WTC11 (cell line): ENCODE measurements around the gene PLSCR4. TPM values are rescaled to one million over a fixed set of nuclear protein-coding genes. Genes with fewer than 3 reads are reported as not detected.

Experiments used
- ATAC-seq: fragments of 200-7000 bp; cut with Tn5 transposase; 2 replicates; pipeline ENCODE4 v1.10.0; 2021; ENCODE audit warnings: mild to moderate bottlenecking, moderate library complexity
- CTCF ChIA-PET: fragments of 300-600 bp; sonication (Branson Sonifier 250); formaldehyde crosslinking; loops from one replicate; lab custom pipeline; 2021; ENCODE audit warnings: antibody characterized with exemption; lab: Charles Lee
- POLR2A ChIA-PET: fragments of 350-600 bp; sonication (Branson Sonifier 250); formaldehyde crosslinking; loops from one replicate; lab custom pipeline; 2021; ENCODE audit warnings: antibody characterized with exemption; lab: Charles Lee
- DNase-seq: peaks from one replicate; pipeline ENCODE4 v3.0.0; 2021; ENCODE audit warnings: low spot score
- H3K27ac Mint-ChIP-seq: 2 replicates; pipeline ENCODE4 v1.8.0; 2021; ENCODE audit warnings: mixed read lengths
- H3K27me3 Mint-ChIP-seq: 2 replicates; pipeline ENCODE4 v1.8.0; 2021; ENCODE audit warnings: low read depth, mild to moderate bottlenecking, moderate library complexity, mixed read lengths
- H3K36me3 Mint-ChIP-seq: 2 replicates; pipeline ENCODE4 v1.8.0; 2021; ENCODE audit warnings: mixed read lengths
- H3K4me1 Mint-ChIP-seq: 2 replicates; pipeline ENCODE4 v1.8.0; 2022; ENCODE audit warnings: mixed read lengths
- H3K4me3 Mint-ChIP-seq: 2 replicates; pipeline ENCODE4 v1.8.0; 2021; ENCODE audit warnings: mild to moderate bottlenecking, moderate library complexity, mixed read lengths
- H3K9me3 Mint-ChIP-seq: 2 replicates; pipeline ENCODE4 v1.8.0; 2021; ENCODE audit warnings: mixed read lengths
- ESRRA ChIP-seq: sonication (generic); formaldehyde crosslinking; IDR thresholded peaks from 2 replicates; pipeline ENCODE4 v1.8.1; 2022; ENCODE audit warnings: mild to moderate bottlenecking, missing genetic modification reagents, borderline replicate concordance
- FOXK1 ChIP-seq: sonication (generic); formaldehyde crosslinking; IDR thresholded peaks from 2 replicates; pipeline ENCODE4 v1.8.0; 2022; ENCODE audit warnings: mild to moderate bottlenecking, moderate library complexity, missing genetic modification reagents
- GTF2I ChIP-seq: fragments of 250-450 bp; sonication (Bioruptor Pico); conservative IDR thresholded peaks from 2 replicates; pipeline ENCODE4 v1.4.0; 2021; ENCODE audit warnings: mild to moderate bottlenecking
- KAT7 ChIP-seq: sonication (generic); formaldehyde crosslinking; IDR thresholded peaks from 2 replicates; pipeline ENCODE4 v1.8.1; 2023; ENCODE audit warnings: missing genetic modification reagents, mild to moderate bottlenecking, borderline replicate concordance
- MYBL2 ChIP-seq: sonication (generic); formaldehyde crosslinking; IDR thresholded peaks from 2 replicates; pipeline ENCODE4 v1.8.1; 2023; ENCODE audit warnings: mild to moderate bottlenecking, moderate library complexity, missing genetic modification reagents
- SOX15 ChIP-seq: fragments of 250-450 bp; sonication (Bioruptor Pico); IDR thresholded peaks from 2 replicates; pipeline ENCODE4 v1.9.0; 2021; ENCODE audit warnings: mild to moderate bottlenecking
- SP1 ChIP-seq: sonication (generic); formaldehyde crosslinking; conservative IDR thresholded peaks from 2 replicates; pipeline ENCODE4 v1.8.1; 2022; ENCODE audit warnings: missing genetic modification reagents
- TP53 ChIP-seq: sonication (generic); formaldehyde crosslinking; IDR thresholded peaks from 2 replicates; pipeline ENCODE4 v1.8.1; 2023; ENCODE audit warnings: mild to moderate bottlenecking, missing genetic modification reagents
- ZNF232 ChIP-seq: sonication (generic); formaldehyde crosslinking; IDR thresholded peaks from 2 replicates; pipeline ENCODE4 v1.8.0; 2022; ENCODE audit warnings: mild to moderate bottlenecking, missing genetic modification reagents
- ZNF423 ChIP-seq: fragments of 250-450 bp; sonication (Bioruptor Pico); IDR thresholded peaks from 2 replicates; pipeline ENCODE4 v2.1.2; 2022; ENCODE audit warnings: mild to moderate bottlenecking, moderate library complexity
- total RNA-seq: library from RNA; stranded (reverse); gene quantifications from 3 replicates; pipeline ENCODE4 v1.2.3, GENCODE V29; 2021
- TF ChIP-seq, protein P1 (sequence below): sonication (generic); formaldehyde crosslinking; IDR thresholded peaks from 2 replicates; pipeline ENCODE4 v1.8.1; 2023; ENCODE audit warnings: mild to moderate bottlenecking, missing genetic modification reagents
- TF ChIP-seq, protein P2 (sequence below): fragments of 250-450 bp; sonication (Bioruptor Pico); IDR thresholded peaks from 2 replicates; pipeline ENCODE4 v1.9.0; 2021; ENCODE audit warnings: mild to moderate bottlenecking
- TF ChIP-seq, protein P3 (sequence below): sonication (generic); formaldehyde crosslinking; IDR thresholded peaks from 2 replicates; pipeline ENCODE4 v1.8.0; 2022; ENCODE audit warnings: mild to moderate bottlenecking, missing genetic modification reagents
- TF ChIP-seq, protein P4 (sequence below): sonication (generic); formaldehyde crosslinking; IDR thresholded peaks from 2 replicates; pipeline ENCODE4 v1.8.0; 2022; ENCODE audit warnings: mild to moderate bottlenecking, missing genetic modification reagents
- TF ChIP-seq, protein P5 (sequence below): sonication (generic); formaldehyde crosslinking; IDR thresholded peaks from 2 replicates; pipeline ENCODE4 v1.8.0; 2022; ENCODE audit warnings: mild to moderate bottlenecking, missing genetic modification reagents
- TF ChIP-seq, protein P6 (sequence below): sonication (generic); formaldehyde crosslinking; IDR thresholded peaks from 2 replicates; pipeline ENCODE4 v1.8.1; 2023; ENCODE audit warnings: mild to moderate bottlenecking, missing genetic modification reagents, moderate library complexity
- TF ChIP-seq, protein P7 (sequence below): sonication (generic); formaldehyde crosslinking; IDR thresholded peaks from 2 replicates; pipeline ENCODE4 v1.8.0; 2022; ENCODE audit warnings: mild to moderate bottlenecking, missing genetic modification reagents
- TF ChIP-seq, protein P8 (sequence below): sonication (generic); formaldehyde crosslinking; conservative IDR thresholded peaks from 2 replicates; pipeline ENCODE4 v1.8.1; 2023; ENCODE audit warnings: mild to moderate bottlenecking, low read depth, missing genetic modification reagents, moderate library complexity
- TF ChIP-seq, protein P9 (sequence below): fragments of 250-450 bp; sonication (Bioruptor Pico); IDR thresholded peaks from 2 replicates; pipeline ENCODE4 v2.1.2; 2022; ENCODE audit warnings: mild to moderate bottlenecking, moderate library complexity

The PLSCR4 gene
- total RNA-seq, 1 experiment from 2014 or later = 3.5 TPM

DNA sequence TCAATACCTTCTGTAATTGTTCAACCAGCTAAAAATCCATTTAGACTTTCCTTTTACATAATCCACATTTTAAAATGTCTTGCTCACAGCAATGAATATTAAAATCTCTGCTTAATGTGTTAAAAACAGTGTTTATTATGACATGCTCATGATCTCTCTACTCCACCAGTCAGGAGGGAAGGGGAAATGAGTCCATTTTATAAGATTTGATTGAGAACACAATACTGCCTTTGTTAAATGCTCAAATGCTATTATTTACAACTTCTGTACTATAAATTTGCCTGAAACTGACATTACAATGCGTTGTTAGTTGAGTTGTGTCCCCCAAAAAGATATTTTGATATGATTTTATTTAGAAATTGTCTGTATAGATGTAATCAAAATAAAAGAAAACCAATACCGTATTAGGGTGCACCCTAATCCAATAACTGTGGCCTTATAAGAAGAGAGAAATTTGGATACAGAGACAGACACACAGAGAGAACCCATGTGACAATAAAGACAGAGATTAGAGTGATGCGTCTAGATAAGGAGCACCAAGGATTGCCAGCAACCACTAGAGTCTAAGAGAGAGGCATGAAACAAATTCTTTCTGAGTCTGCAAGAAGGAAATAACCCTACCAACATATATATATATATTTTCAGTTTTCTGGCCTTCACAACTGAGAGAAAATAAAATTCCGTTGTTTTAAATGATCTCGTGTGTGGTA lies 9.1 kb upstream of the PLSCR4 start:
- ChIA-PET CTCF (no interaction called here), POLR2A (no interaction called here)
- Mint-ChIP-seq H3K4me1 (peaks cover 54% of the 10 kb centered on the region), H3K4me3 (no peak overlapping the region), H3K9me3 (peaks cover 23% of the 10 kb centered on the region), H3K27ac (no peak overlapping the region), H3K27me3 (no peaks in the 10 kb centered on the region), H3K36me3 (peaks cover 25% of the 10 kb centered on the region)
- TF ChIP-seq, protein P1, sequence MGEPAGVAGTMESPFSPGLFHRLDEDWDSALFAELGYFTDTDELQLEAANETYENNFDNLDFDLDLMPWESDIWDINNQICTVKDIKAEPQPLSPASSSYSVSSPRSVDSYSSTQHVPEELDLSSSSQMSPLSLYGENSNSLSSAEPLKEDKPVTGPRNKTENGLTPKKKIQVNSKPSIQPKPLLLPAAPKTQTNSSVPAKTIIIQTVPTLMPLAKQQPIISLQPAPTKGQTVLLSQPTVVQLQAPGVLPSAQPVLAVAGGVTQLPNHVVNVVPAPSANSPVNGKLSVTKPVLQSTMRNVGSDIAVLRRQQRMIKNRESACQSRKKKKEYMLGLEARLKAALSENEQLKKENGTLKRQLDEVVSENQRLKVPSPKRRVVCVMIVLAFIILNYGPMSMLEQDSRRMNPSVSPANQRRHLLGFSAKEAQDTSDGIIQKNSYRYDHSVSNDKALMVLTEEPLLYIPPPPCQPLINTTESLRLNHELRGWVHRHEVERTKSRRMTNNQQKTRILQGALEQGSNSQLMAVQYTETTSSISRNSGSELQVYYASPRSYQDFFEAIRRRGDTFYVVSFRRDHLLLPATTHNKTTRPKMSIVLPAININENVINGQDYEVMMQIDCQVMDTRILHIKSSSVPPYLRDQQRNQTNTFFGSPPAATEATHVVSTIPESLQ (CRISPR knock-in tag) = no peak
- TF ChIP-seq MYBL2 (CRISPR knock-in tag) (no peak), SOX15 (CRISPR knock-in tag) (no peak), ZNF232 (CRISPR knock-in tag) (no peak), GTF2I (no peak), ZNF423 (CRISPR knock-in tag) (no peak), SP1 (CRISPR knock-in tag) (no peak)
- TF ChIP-seq, protein P2, sequence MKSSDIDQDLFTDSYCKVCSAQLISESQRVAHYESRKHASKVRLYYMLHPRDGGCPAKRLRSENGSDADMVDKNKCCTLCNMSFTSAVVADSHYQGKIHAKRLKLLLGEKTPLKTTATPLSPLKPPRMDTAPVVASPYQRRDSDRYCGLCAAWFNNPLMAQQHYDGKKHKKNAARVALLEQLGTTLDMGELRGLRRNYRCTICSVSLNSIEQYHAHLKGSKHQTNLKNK (CRISPR knock-in tag) = no peak
- TF ChIP-seq, protein P3, sequence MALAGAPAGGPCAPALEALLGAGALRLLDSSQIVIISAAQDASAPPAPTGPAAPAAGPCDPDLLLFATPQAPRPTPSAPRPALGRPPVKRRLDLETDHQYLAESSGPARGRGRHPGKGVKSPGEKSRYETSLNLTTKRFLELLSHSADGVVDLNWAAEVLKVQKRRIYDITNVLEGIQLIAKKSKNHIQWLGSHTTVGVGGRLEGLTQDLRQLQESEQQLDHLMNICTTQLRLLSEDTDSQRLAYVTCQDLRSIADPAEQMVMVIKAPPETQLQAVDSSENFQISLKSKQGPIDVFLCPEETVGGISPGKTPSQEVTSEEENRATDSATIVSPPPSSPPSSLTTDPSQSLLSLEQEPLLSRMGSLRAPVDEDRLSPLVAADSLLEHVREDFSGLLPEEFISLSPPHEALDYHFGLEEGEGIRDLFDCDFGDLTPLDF (CRISPR knock-in tag) = no peak
- DNase-seq (no peak), ATAC-seq (no peak)

DNA sequence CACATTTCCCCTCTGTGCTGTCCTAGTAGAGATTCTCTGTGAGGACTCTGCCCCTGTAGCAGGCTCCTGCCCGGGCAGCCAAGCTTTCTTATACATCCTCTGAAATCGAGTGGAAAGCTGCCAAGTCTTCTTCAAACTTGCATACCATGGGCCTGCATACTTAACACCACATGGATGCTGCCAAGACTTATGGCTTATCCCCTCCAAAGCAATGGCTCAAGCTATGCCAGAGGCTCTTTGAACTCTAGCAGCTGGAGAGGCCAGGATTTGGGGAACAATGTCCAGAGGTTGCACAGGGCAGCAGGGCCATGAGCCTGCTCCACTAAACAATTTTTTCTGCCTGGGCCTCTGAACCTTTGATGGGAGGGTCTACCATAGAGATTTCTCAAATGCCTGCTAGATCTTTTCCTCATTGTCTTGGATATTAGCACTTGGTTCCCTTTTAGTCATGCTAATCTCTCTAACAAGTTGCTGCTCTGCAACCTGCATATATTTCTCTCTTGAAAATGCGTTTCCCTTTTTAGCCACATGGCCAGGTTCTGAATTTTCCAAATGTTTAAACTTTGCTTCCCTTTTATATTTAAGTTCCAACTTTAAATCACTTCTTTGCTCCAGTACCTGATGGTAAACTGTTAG lies 6.1 kb upstream of the PLSCR4 start:
- ChIA-PET CTCF (interaction anchor here (1.9 kb wide), 1 partner anchor 70 kb away, joined by 6 read pairs; no protein-coding TSS in a partner anchor), POLR2A (no interaction called here)
- Mint-ChIP-seq H3K27ac (peak overlapping the region; percentile 95), H3K4me1 (peaks cover 37% of the 10 kb centered on the region), H3K9me3 (peaks cover 52% of the 10 kb centered on the region), H3K36me3 (peaks cover 54% of the 10 kb centered on the region), H3K4me3 (no peak overlapping the region), H3K27me3 (peaks cover 4% of the 10 kb centered on the region; the same call in 1 of the 2 replicates)
- peak; percentile 90 for ATAC-seq
- no peak for DNase-seq
- TF ChIP-seq, protein P4, sequence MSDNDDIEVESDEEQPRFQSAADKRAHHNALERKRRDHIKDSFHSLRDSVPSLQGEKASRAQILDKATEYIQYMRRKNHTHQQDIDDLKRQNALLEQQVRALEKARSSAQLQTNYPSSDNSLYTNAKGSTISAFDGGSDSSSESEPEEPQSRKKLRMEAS (CRISPR knock-in tag) = no peak
- TF ChIP-seq, protein P5, sequence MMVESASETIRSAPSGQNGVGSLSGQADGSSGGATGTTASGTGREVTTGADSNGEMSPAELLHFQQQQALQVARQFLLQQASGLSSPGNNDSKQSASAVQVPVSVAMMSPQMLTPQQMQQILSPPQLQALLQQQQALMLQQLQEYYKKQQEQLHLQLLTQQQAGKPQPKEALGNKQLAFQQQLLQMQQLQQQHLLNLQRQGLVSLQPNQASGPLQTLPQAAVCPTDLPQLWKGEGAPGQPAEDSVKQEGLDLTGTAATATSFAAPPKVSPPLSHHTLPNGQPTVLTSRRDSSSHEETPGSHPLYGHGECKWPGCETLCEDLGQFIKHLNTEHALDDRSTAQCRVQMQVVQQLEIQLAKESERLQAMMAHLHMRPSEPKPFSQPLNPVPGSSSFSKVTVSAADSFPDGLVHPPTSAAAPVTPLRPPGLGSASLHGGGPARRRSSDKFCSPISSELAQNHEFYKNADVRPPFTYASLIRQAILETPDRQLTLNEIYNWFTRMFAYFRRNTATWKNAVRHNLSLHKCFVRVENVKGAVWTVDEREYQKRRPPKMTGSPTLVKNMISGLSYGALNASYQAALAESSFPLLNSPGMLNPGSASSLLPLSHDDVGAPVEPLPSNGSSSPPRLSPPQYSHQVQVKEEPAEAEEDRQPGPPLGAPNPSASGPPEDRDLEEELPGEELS (CRISPR knock-in tag) = no peak
- TF ChIP-seq, protein P6, sequence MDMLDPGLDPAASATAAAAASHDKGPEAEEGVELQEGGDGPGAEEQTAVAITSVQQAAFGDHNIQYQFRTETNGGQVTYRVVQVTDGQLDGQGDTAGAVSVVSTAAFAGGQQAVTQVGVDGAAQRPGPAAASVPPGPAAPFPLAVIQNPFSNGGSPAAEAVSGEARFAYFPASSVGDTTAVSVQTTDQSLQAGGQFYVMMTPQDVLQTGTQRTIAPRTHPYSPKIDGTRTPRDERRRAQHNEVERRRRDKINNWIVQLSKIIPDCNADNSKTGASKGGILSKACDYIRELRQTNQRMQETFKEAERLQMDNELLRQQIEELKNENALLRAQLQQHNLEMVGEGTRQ (CRISPR knock-in tag) = 0 out of 2 replicates have a peak, but pooled peaks have one; percentile 7
- TF ChIP-seq, protein P7, sequence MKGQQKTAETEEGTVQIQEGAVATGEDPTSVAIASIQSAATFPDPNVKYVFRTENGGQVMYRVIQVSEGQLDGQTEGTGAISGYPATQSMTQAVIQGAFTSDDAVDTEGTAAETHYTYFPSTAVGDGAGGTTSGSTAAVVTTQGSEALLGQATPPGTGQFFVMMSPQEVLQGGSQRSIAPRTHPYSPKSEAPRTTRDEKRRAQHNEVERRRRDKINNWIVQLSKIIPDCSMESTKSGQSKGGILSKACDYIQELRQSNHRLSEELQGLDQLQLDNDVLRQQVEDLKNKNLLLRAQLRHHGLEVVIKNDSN (CRISPR knock-in tag) = no peak
- TF ChIP-seq TP53 (CRISPR knock-in tag) (no peak), FOXK1 (CRISPR knock-in tag) (no peak), KAT7 (CRISPR knock-in tag) (no peak), ESRRA (CRISPR knock-in tag) (no peak)
- TF ChIP-seq, protein P8, sequence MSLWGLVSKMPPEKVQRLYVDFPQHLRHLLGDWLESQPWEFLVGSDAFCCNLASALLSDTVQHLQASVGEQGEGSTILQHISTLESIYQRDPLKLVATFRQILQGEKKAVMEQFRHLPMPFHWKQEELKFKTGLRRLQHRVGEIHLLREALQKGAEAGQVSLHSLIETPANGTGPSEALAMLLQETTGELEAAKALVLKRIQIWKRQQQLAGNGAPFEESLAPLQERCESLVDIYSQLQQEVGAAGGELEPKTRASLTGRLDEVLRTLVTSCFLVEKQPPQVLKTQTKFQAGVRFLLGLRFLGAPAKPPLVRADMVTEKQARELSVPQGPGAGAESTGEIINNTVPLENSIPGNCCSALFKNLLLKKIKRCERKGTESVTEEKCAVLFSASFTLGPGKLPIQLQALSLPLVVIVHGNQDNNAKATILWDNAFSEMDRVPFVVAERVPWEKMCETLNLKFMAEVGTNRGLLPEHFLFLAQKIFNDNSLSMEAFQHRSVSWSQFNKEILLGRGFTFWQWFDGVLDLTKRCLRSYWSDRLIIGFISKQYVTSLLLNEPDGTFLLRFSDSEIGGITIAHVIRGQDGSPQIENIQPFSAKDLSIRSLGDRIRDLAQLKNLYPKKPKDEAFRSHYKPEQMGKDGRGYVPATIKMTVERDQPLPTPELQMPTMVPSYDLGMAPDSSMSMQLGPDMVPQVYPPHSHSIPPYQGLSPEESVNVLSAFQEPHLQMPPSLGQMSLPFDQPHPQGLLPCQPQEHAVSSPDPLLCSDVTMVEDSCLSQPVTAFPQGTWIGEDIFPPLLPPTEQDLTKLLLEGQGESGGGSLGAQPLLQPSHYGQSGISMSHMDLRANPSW (CRISPR knock-in tag) = no peak
- TF ChIP-seq, protein P9, sequence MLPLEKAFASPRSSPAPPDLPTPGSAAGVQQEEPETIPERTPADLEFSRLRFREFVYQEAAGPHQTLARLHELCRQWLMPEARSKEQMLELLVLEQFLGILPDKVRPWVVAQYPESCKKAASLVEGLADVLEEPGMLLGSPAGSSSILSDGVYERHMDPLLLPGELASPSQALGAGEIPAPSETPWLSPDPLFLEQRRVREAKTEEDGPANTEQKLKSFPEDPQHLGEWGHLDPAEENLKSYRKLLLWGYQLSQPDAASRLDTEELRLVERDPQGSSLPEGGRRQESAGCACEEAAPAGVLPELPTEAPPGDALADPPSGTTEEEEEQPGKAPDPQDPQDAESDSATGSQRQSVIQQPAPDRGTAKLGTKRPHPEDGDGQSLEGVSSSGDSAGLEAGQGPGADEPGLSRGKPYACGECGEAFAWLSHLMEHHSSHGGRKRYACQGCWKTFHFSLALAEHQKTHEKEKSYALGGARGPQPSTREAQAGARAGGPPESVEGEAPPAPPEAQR (CRISPR knock-in tag) = peak; percentile 17; the same call in 1 of the 2 replicates
